Keratinocyte (primary cell): ENCODE data around the gene KLHL29. TPM values are rescaled to one million over a fixed set of nuclear protein-coding genes. Genes with fewer than 3 reads are reported as not detected.

Source experiments
- DNase-seq: peaks from one replicate; pipeline ENCODE4 v3.0.0-alpha.2; 2011; ENCODE audit warnings: low read depth, missing footprints, low spot score
- FAIRE-seq: peaks from 2 replicates; lab custom pipeline; 2011; peaks lifted over from hg19 to GRCh38; lab: Jason Lieb, UNC
- H2AFZ ChIP-seq: 2 replicates; pipeline ENCODE4 v1.6.0; 2012; ENCODE audit warnings: low read length, control low read depth, inconsistent platforms; ENCODE audit not compliant: control insufficient read depth
- H3K27ac ChIP-seq: 2 replicates; pipeline ENCODE4 v1.5.1; 2011; ENCODE audit warnings: low read length; ENCODE audit not compliant: control insufficient read depth, insufficient read depth
- H3K27me3 ChIP-seq: 3 replicates; pipeline ENCODE4 v1.6.0; 2011; ENCODE audit warnings: low read length; ENCODE audit not compliant: control insufficient read depth, insufficient read depth; ENCODE audit errors: extremely low read depth
- H3K36me3 ChIP-seq, 2 experiments: 2 replicates in 1 of 2; 3 replicates in 1 of 2; pipeline ENCODE4 v1.5.1; 2011; ENCODE audit warnings: low read length in 2 of 2, mild to moderate bottlenecking in 1 of 2; ENCODE audit not compliant: control insufficient read depth in 2 of 2, insufficient read depth in 2 of 2; ENCODE audit errors: extremely low read depth in 1 of 2
- H3K4me1 ChIP-seq: 3 replicates; pipeline ENCODE4 v1.5.1; 2011; ENCODE audit warnings: low read length; ENCODE audit not compliant: control insufficient read depth, insufficient read depth; ENCODE audit errors: extremely low read depth
- H3K4me2 ChIP-seq: 3 replicates; pipeline ENCODE4 v1.6.0; 2011; ENCODE audit warnings: low read depth, low read length; ENCODE audit not compliant: control insufficient read depth, insufficient read depth; ENCODE audit errors: extremely low read depth
- H3K4me3 ChIP-seq, 3 experiments: fragments of 200-600 bp in 1 of 3; sonication (generic) in 1 of 3; 2 replicates in 2 of 3; 3 replicates in 1 of 3; pipeline ENCODE4 v1.5.1; 2011 to 2016; ENCODE audit warnings: low read length in 3 of 3, mild to moderate bottlenecking in 3 of 3, control low read depth in 2 of 3, inconsistent platforms in 1 of 3, low read depth in 1 of 3, mixed read lengths in 1 of 3, mixed run types in 1 of 3, moderate library complexity in 1 of 3; ENCODE audit not compliant: control insufficient read depth in 2 of 3, insufficient read depth in 2 of 3; ENCODE audit errors: extremely low read depth in 1 of 3
- H3K79me2 ChIP-seq: 2 replicates; pipeline ENCODE4 v1.6.0; 2012; ENCODE audit warnings: low read length; ENCODE audit not compliant: control insufficient read depth, insufficient read depth
- H3K9ac ChIP-seq: 3 replicates; pipeline ENCODE4 v1.6.0; 2011; ENCODE audit warnings: low read length; ENCODE audit not compliant: control insufficient read depth, insufficient read depth; ENCODE audit errors: extremely low read depth
- H3K9me1 ChIP-seq: 3 replicates; pipeline ENCODE4 v1.6.0; 2011; ENCODE audit warnings: low read length; ENCODE audit not compliant: control insufficient read depth, insufficient read depth; ENCODE audit errors: extremely low read depth
- H3K9me3 ChIP-seq: 2 replicates; pipeline ENCODE4 v1.5.1; 2012; ENCODE audit warnings: low read depth, low read length; ENCODE audit not compliant: control insufficient read depth
- H4K20me1 ChIP-seq: 3 replicates; pipeline ENCODE4 v1.6.0; 2011; ENCODE audit warnings: low read length; ENCODE audit not compliant: control insufficient read depth, insufficient read depth; ENCODE audit errors: extremely low read depth
- CTCF ChIP-seq, 3 experiments: IDR thresholded peaks in 1 of 3; conservative IDR thresholded peaks in 1 of 3; optimal IDR thresholded peaks in 1 of 3; 2 replicates in 2 of 3; 3 replicates in 1 of 3; pipeline versions ENCODE3 to v1.5.1; 2011; ENCODE audit warnings: low read length in 3 of 3, mild to moderate bottlenecking in 3 of 3, moderate library complexity in 2 of 3, control low read depth in 1 of 3, inconsistent platforms in 1 of 3; ENCODE audit not compliant: insufficient read depth in 2 of 3; ENCODE audit errors: extremely low read depth in 1 of 3
- EZH2 ChIP-seq: IDR thresholded peaks from one replicate; pipeline ENCODE4 v1.6.1; 2012; ENCODE audit warnings: inconsistent platforms, mild to moderate bottlenecking, low read length, moderate library complexity
- dilution Hi-C: fragments of 300-500 bp; cut with MboI; formaldehyde crosslinking; loops from one replicate; pipeline ENCODE4 v1.7.0; 2020; ENCODE audit warnings: low sequenced_read_pairs; ENCODE audit not compliant: extremely low pct_ligation_motif_present
- polyA plus RNA-seq, 5 experiments: library from polyadenylated mRNA; depleted of rRNA in 3 of 5; stranded (reverse) in 3 of 5; stranded (forward) in 1 of 5; unstranded in 1 of 5; fragments of >200 nt; gene quantifications; 1 replicate in 1 of 5; 2 replicates in 3 of 5; 3 replicates in 1 of 5; pipeline versions ENCODE4 v1.2.1 to v1.2.3, GENCODE V29; 2011 to 2012; ENCODE audit warnings: missing spikeins in 2 of 5, low read depth in 1 of 5, low replicate concordance in 1 of 5

KLHL29 gene
- polyA plus RNA-seq, 1 donor (not counting 4 experiments of a cell fraction or from before 2014, with no cell fraction given): 4.7 TPM

DNA sequence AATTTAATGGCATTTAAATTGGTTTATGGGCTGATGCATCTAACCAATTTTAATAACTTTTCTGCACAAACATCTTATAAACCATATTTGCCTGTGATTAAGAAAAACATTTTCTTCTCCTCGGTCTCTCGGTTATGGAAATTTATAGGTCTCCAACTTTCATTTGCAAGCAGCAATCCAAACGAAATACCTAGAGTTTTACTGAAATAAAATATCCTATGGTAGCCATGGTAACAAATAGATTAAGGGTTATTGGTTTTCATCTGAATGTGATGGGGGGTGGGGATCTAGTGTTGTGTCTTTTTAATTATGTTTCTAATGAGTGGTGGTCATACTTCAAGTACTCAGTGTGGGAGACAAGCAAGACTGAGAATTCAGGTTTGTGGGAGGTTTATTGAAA lies 2.9 kb downstream of the KLHL29 start:
- H3K4me2 ChIP-seq: peak overlapping the region; percentile 89
- H3K4me3 ChIP-seq: no peak overlapping the region
- dilution Hi-C loops: no loop called here
- FAIRE-seq (no peak), DNase-seq (no peak)
- H3K9me1 ChIP-seq: peaks cover 2% of the 10 kb centered on the region
- no peak overlapping the region for H3K27ac ChIP-seq
- no peak overlapping the region for H3K9ac ChIP-seq
- H4K20me1 ChIP-seq: no peaks in the 10 kb centered on the region
- peaks cover 31% of the 10 kb centered on the region for H3K79me2 ChIP-seq
- no peaks in the 10 kb centered on the region for H3K27me3 ChIP-seq
- H3K9me3 ChIP-seq: no peaks in the 10 kb centered on the region
- TF ChIP-seq CTCF (optimal IDR thresholded peaks at IDR 0.05 in 1 of 3, IDR thresholded peaks at IDR 0.05 in 1 of 3, conservative IDR thresholded peaks at IDR 0.05 in 1 of 3; ENCODE audit: extremely low read depth in 1 of 3, insufficient read depth in 2 of 3, low read length in 3 of 3): no peak
- no peak for TF ChIP-seq EZH2
- peaks cover 29% of the 10 kb centered on the region for H3K4me1 ChIP-seq
- H2AFZ ChIP-seq: no peak overlapping the region
- no peaks in the 10 kb centered on the region for H3K36me3 ChIP-seq

GRCh38 chr2:23388294-23388693 lies 3.3 kb downstream of the KLHL29 start:
- no peak for DNase-seq

More at GRCh38 chr2:23388294-23388693, 3.3 kb downstream of the KLHL29 start:
- Histone ChIP-seq H3K27me3 (no peaks in the 10 kb centered on the region), H3K79me2 (peaks cover 31% of the 10 kb centered on the region), H2AFZ (no peak overlapping the region), H3K36me3 (no peaks in the 10 kb centered on the region), H3K4me3 (no peak overlapping the region), H3K4me2 (no peak overlapping the region), H3K9ac (no peak overlapping the region), H3K9me1 (peaks cover 2% of the 10 kb centered on the region), H3K9me3 (no peaks in the 10 kb centered on the region), H4K20me1 (no peaks in the 10 kb centered on the region), H3K27ac (no peak overlapping the region), H3K4me1 (peaks cover 30% of the 10 kb centered on the region)
- TF ChIP-seq EZH2: no peak
- FAIRE-seq: no peak
- dilution Hi-C loops: no loop called here
